PC-3 (cell line): ENCODE data around the gene TMED9.

Experiments used
- CTCF ChIP-seq: fragments of 300-600 bp; sonication (generic); conservative IDR thresholded peaks from 2 replicates; pipeline ENCODE4 v1.5.1; 2017; ENCODE audit warnings: antibody characterized with exemption, low read depth, mild to moderate bottlenecking, low read length
- EZH2 ChIP-seq: fragments of 300-600 bp; sonication (generic); IDR thresholded peaks from one replicate; pipeline ENCODE4 v1.6.1; 2017; ENCODE audit warnings: antibody characterized with exemption, mild to moderate bottlenecking, low read length; ENCODE audit not compliant: unreplicated experiment

- no peak for TF ChIP-seq CTCF
- TF ChIP-seq EZH2: no peak
Measured at GRCh38 chr5:177594071-177594470, 2.1 kb downstream of the TMED9 start.
